ENCODE measurements around the gene PRR5.

DNA sequence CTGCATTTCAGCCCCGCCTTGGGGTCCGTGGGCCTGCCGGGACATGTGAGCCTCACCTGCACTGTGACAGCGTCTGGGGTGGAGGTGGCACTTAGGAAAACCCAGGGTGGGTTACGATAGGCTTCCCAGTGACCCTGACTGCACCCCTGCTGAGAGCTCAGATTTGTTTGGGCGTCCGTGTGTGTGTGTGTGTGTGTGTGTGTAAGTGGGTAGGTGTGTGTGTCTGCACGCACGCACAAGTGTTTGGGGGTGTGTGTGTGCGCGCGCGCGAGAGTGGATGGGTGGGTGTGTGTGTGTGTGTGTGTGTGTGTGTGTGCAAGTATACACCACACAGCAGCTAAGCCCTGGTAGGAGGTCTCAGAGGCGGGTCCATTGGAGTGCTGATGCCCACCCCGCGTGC, 38.3 kb downstream of the PRR5 start:
- TF ChIP-seq, protein P1, sequence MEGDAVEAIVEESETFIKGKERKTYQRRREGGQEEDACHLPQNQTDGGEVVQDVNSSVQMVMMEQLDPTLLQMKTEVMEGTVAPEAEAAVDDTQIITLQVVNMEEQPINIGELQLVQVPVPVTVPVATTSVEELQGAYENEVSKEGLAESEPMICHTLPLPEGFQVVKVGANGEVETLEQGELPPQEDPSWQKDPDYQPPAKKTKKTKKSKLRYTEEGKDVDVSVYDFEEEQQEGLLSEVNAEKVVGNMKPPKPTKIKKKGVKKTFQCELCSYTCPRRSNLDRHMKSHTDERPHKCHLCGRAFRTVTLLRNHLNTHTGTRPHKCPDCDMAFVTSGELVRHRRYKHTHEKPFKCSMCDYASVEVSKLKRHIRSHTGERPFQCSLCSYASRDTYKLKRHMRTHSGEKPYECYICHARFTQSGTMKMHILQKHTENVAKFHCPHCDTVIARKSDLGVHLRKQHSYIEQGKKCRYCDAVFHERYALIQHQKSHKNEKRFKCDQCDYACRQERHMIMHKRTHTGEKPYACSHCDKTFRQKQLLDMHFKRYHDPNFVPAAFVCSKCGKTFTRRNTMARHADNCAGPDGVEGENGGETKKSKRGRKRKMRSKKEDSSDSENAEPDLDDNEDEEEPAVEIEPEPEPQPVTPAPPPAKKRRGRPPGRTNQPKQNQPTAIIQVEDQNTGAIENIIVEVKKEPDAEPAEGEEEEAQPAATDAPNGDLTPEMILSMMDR (IDR thresholded peaks at IDR 0.05): no peak
- TF ChIP-seq POLR2A (IDR thresholded peaks at IDR 0.05): no peak

All from body of pancreas (tissue), 4 donors.